Panc1 (cell line): ENCODE results near the gene DCAF15. TPM values are rescaled to one million over a fixed set of nuclear protein-coding genes. Genes with fewer than 3 reads are reported as not detected.

Source experiments
- ATAC-seq: fragments of 200-7000 bp; cut with Tn5 transposase; 2 replicates; pipeline ENCODE4 v1.9.1; 2020; ENCODE audit warnings: mild to moderate bottlenecking, moderate library complexity
- BruUV-seq: library from RNA; stranded (reverse); fragments of 400-500 nt; replicated peaks from 2 replicates; lab custom pipeline; 2021; lab: Mats Ljungman, UMichigan
- CTCF ChIA-PET: fragments of 300-600 bp; sonication (Branson Sonifier 250); formaldehyde crosslinking; loops from one replicate; lab custom pipeline; 2022; ENCODE audit warnings: antibody characterized with exemption; lab: Charles Lee
- POLR2A ChIA-PET: fragments of 300-600 bp; sonication (Branson Sonifier 250); formaldehyde crosslinking; loops from one replicate; lab custom pipeline; 2022; ENCODE audit warnings: antibody characterized with exemption; lab: Charles Lee
- DNase-seq: peaks from one replicate; pipeline ENCODE4 v3.0.0-alpha.2; 2010; ENCODE audit warnings: low read depth, low spot score
- H3K27ac ChIP-seq: 2 replicates; pipeline ENCODE4 v1.5.1; 2011; ENCODE audit warnings: mild to moderate bottlenecking, low read length, inconsistent platforms
- H3K27me3 ChIP-seq: fragments of 200-500 bp; sonication (Bioruptor generic); 2 replicates; pipeline ENCODE4 v1.6.0; 2014; ENCODE audit warnings: low read length, inconsistent platforms; ENCODE audit not compliant: control insufficient read depth, insufficient read depth
- H3K36me3 ChIP-seq: fragments of 200-500 bp; sonication (Bioruptor generic); 2 replicates; pipeline ENCODE4 v1.5.1; 2014; ENCODE audit warnings: inconsistent platforms, mild to moderate bottlenecking, low read length, moderate library complexity; ENCODE audit not compliant: control insufficient read depth, insufficient read depth
- H3K4me1 ChIP-seq: 2 replicates; pipeline ENCODE4 v1.5.1; 2011; ENCODE audit warnings: inconsistent platforms, mild to moderate bottlenecking, low read length, moderate library complexity; ENCODE audit not compliant: control insufficient read depth, insufficient read depth
- H3K4me3 ChIP-seq, 2 experiments: 2 replicates each; pipeline ENCODE4 v1.5.1; 2011 to 2012; ENCODE audit warnings: low read depth in 2 of 2, low read length in 2 of 2, mild to moderate bottlenecking in 2 of 2, inconsistent platforms in 1 of 2, moderate library complexity in 1 of 2
- H3K9me3 ChIP-seq: fragments of 200-500 bp; sonication (Bioruptor generic); 2 replicates; pipeline ENCODE4 v1.5.1; 2014; ENCODE audit warnings: low read depth, mild to moderate bottlenecking, inconsistent platforms, low read length, moderate library complexity; ENCODE audit not compliant: control insufficient read depth, insufficient read depth
- CTCF ChIP-seq: fragments of 450-650 bp; IDR thresholded peaks from 2 replicates; pipeline ENCODE4 v1.5.1; 2017; ENCODE audit warnings: mild to moderate bottlenecking
- POLR2AphosphoS5 ChIP-seq: IDR thresholded peaks from 2 replicates; pipeline ENCODE4 v1.6.1; 2012; ENCODE audit warnings: mild to moderate bottlenecking, low read depth, low read length, moderate library complexity
- SIN3A ChIP-seq: IDR thresholded peaks from 2 replicates; pipeline ENCODE4 v1.6.1; 2012; ENCODE audit warnings: low read depth, mild to moderate bottlenecking, low read length, moderate library complexity, borderline replicate concordance; ENCODE audit not compliant: insufficient read depth
- TCF7L2 ChIP-seq: IDR thresholded peaks from 2 replicates; pipeline ENCODE4 v1.6.1; 2011; ENCODE audit warnings: mild to moderate bottlenecking, low read depth, low read length, inconsistent platforms
- in situ Hi-C: cut with HindIII; loops from 2 replicates; pipeline ENCODE4 v1.10.0; 2016; ENCODE audit warnings: low sequenced_read_pairs, low pct_unique_long_range_greater_than_20kb
- intact Hi-C: fragments of 100-400 bp; cut with micrococcal nuclease; formaldehyde crosslinking; loops from one replicate; pipeline ENCODE4 v1.10.0; 2022; ENCODE audit not compliant: unreplicated experiment
- total RNA-seq: library from RNA; stranded (reverse); gene quantifications from one replicate; pipeline ENCODE4 v1.2.1, GENCODE V29; 2021; ENCODE audit not compliant: unreplicated experiment
- TF ChIP-seq, protein P1 (sequence below), 2 experiments: IDR thresholded peaks; 2 replicates each; pipeline ENCODE4 v1.6.1; 2011 to 2012; ENCODE audit warnings: low read depth in 2 of 2, control low read depth in 1 of 2, low read length in 1 of 2, mild to moderate bottlenecking in 1 of 2, moderate library complexity in 1 of 2; ENCODE audit not compliant: insufficient read depth in 1 of 2

Gene DCAF15
- total RNA-seq, 1 experiment from 2014 or later: 38.8 TPM

GRCh38 chr19:13926715-13927114, 25.6 kb upstream of the DCAF15 start:
- POLR2A ChIA-PET: no interaction called here
- Histone ChIP-seq H3K27me3 (no peaks in the 10 kb centered on the region), H3K9me3 (no peaks in the 10 kb centered on the region), H3K36me3 (no peaks in the 10 kb centered on the region), H3K27ac (no peak overlapping the region), H3K4me3 (no peak overlapping the region), H3K4me1 (no peaks in the 10 kb centered on the region)
- no peak for ATAC-seq
- in situ Hi-C loops (no loop called here), intact Hi-C loops (no loop called here)
- BruUV-seq: no TSS peak
- no peak for DNase-seq
- CTCF ChIA-PET: no interaction called here
- TF ChIP-seq CTCF (no peak), SIN3A (no peak), TCF7L2 (no peak), POLR2AphosphoS5 (no peak)
- TF ChIP-seq, protein P1, sequence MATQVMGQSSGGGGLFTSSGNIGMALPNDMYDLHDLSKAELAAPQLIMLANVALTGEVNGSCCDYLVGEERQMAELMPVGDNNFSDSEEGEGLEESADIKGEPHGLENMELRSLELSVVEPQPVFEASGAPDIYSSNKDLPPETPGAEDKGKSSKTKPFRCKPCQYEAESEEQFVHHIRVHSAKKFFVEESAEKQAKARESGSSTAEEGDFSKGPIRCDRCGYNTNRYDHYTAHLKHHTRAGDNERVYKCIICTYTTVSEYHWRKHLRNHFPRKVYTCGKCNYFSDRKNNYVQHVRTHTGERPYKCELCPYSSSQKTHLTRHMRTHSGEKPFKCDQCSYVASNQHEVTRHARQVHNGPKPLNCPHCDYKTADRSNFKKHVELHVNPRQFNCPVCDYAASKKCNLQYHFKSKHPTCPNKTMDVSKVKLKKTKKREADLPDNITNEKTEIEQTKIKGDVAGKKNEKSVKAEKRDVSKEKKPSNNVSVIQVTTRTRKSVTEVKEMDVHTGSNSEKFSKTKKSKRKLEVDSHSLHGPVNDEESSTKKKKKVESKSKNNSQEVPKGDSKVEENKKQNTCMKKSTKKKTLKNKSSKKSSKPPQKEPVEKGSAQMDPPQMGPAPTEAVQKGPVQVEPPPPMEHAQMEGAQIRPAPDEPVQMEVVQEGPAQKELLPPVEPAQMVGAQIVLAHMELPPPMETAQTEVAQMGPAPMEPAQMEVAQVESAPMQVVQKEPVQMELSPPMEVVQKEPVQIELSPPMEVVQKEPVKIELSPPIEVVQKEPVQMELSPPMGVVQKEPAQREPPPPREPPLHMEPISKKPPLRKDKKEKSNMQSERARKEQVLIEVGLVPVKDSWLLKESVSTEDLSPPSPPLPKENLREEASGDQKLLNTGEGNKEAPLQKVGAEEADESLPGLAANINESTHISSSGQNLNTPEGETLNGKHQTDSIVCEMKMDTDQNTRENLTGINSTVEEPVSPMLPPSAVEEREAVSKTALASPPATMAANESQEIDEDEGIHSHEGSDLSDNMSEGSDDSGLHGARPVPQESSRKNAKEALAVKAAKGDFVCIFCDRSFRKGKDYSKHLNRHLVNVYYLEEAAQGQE (IDR thresholded peaks at IDR 0.05; ENCODE audit: insufficient read depth in 1 of 2, low read depth in 2 of 2, low read length in 1 of 2): no peak

- no peak for TF ChIP-seq TCF7L2
- TF ChIP-seq POLR2AphosphoS5: no peak
- TF ChIP-seq, protein P1 (IDR thresholded peaks at IDR 0.05; ENCODE audit: insufficient read depth in 1 of 2, low read depth in 2 of 2, low read length in 1 of 2): no peak
- TF ChIP-seq SIN3A: no peak
- TF ChIP-seq CTCF: no peak
- intact Hi-C loops (no loop called here), in situ Hi-C loops (no loop called here)
- DNase-seq (no peak), ATAC-seq (no peak)
- Histone ChIP-seq H3K36me3 (no peaks in the 10 kb centered on the region), H3K4me1 (no peaks in the 10 kb centered on the region), H3K27me3 (no peaks in the 10 kb centered on the region), H3K4me3 (no peak overlapping the region), H3K27ac (no peak overlapping the region), H3K9me3 (no peaks in the 10 kb centered on the region)
- BruUV-seq: no TSS peak
- ChIA-PET CTCF (no interaction called here), POLR2A (no interaction called here)
These were observed 23.0 kb upstream of the DCAF15 start for GRCh38 chr19:13929340-13929739.
